Keratinocyte (primary cell): ENCODE measurements around the gene ZBTB38.

Source experiments
- EZH2 ChIP-seq: IDR thresholded peaks from one replicate; pipeline ENCODE4 v1.6.1; 2012; ENCODE audit warnings: inconsistent platforms, mild to moderate bottlenecking, low read length, moderate library complexity
- TF ChIP-seq, protein P1 (sequence below), 3 experiments: IDR thresholded peaks in 1 of 3; conservative IDR thresholded peaks in 1 of 3; optimal IDR thresholded peaks in 1 of 3; 2 replicates in 2 of 3; 3 replicates in 1 of 3; pipeline versions ENCODE3 to v1.5.1; 2011; ENCODE audit warnings: low read length in 3 of 3, mild to moderate bottlenecking in 3 of 3, moderate library complexity in 2 of 3, control low read depth in 1 of 3, inconsistent platforms in 1 of 3; ENCODE audit not compliant: insufficient read depth in 2 of 3; ENCODE audit errors: extremely low read depth in 1 of 3

DNA sequence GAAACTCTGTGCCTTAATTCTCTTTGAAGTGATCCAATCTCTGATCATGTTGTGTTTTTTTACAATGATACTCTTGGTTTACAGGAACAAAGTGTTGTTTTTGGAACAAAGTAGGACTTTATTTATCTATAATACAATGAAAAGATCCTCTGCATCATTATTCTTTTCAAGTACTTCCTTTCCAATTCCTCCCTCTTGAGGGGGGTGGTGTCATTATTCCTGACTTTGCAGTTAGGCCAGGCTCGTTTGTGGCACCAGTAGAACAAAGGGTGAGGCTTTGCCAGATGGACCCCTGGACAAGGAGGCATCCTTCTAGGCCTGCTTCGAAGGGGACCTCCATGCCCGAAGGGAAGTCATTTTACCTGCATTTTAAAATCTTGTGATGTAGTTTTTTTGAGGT lies 41.7 kb upstream of the ZBTB38 start:
- TF ChIP-seq, protein P1, sequence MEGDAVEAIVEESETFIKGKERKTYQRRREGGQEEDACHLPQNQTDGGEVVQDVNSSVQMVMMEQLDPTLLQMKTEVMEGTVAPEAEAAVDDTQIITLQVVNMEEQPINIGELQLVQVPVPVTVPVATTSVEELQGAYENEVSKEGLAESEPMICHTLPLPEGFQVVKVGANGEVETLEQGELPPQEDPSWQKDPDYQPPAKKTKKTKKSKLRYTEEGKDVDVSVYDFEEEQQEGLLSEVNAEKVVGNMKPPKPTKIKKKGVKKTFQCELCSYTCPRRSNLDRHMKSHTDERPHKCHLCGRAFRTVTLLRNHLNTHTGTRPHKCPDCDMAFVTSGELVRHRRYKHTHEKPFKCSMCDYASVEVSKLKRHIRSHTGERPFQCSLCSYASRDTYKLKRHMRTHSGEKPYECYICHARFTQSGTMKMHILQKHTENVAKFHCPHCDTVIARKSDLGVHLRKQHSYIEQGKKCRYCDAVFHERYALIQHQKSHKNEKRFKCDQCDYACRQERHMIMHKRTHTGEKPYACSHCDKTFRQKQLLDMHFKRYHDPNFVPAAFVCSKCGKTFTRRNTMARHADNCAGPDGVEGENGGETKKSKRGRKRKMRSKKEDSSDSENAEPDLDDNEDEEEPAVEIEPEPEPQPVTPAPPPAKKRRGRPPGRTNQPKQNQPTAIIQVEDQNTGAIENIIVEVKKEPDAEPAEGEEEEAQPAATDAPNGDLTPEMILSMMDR (optimal IDR thresholded peaks at IDR 0.05 in 1 of 3, IDR thresholded peaks at IDR 0.05 in 1 of 3, conservative IDR thresholded peaks at IDR 0.05 in 1 of 3; ENCODE audit: extremely low read depth in 1 of 3, insufficient read depth in 2 of 3, low read length in 3 of 3): no peak
- no peak for TF ChIP-seq EZH2
